Hepatocyte (in vitro differentiated cells): ENCODE data around the gene SARDH. TPM values are rescaled to one million over a fixed set of nuclear protein-coding genes. Genes with fewer than 3 reads are reported as not detected.

Source experiments
- DNase-seq: peaks from one replicate; pipeline ENCODE4 v3.0.0-alpha.2; 2016; ENCODE audit warnings: low spot score
- H2AFZ ChIP-seq: fragments of 200-600 bp; sonication (generic); 2 replicates; pipeline ENCODE4 v1.6.0; 2016; ENCODE audit warnings: antibody characterized with exemption, mild to moderate bottlenecking
- H3K27ac ChIP-seq: fragments of 200-600 bp; sonication (generic); 2 replicates; pipeline ENCODE4 v1.5.1; 2016; ENCODE audit warnings: mild to moderate bottlenecking
- H3K27me3 ChIP-seq: fragments of 200-600 bp; sonication (generic); 2 replicates; pipeline ENCODE4 v1.6.1; 2016
- H3K36me3 ChIP-seq: fragments of 200-600 bp; sonication (generic); replicated peaks from 2 replicates; pipeline ENCODE4 v1.5.1; 2016; ENCODE audit warnings: low read depth; ENCODE audit not compliant: insufficient read depth
- H3K4me1 ChIP-seq: fragments of 200-600 bp; sonication (generic); 2 replicates; pipeline ENCODE4 v1.5.1; 2016; ENCODE audit warnings: mild to moderate bottlenecking, moderate library complexity; ENCODE audit not compliant: insufficient read depth
- H3K4me2 ChIP-seq: fragments of 200-600 bp; sonication (generic); 2 replicates; pipeline ENCODE4 v1.6.0; 2016
- H3K4me3 ChIP-seq: fragments of 200-600 bp; sonication (generic); 2 replicates; pipeline ENCODE4 v1.5.1; 2016; ENCODE audit warnings: mild to moderate bottlenecking
- H3K79me2 ChIP-seq: fragments of 200-600 bp; sonication (generic); 2 replicates; pipeline ENCODE4 v1.6.0; 2017; ENCODE audit warnings: mild to moderate bottlenecking
- H3K9me2 ChIP-seq: fragments of 200-600 bp; sonication (generic); replicated peaks from 2 replicates; pipeline ENCODE4 v1.6.0; 2017; ENCODE audit warnings: mild to moderate bottlenecking; ENCODE audit not compliant: insufficient read depth
- H3K9me3 ChIP-seq: fragments of 200-600 bp; sonication (generic); 2 replicates; pipeline ENCODE4 v1.5.1; 2016; ENCODE audit warnings: low read depth, mild to moderate bottlenecking
- H4K20me1 ChIP-seq: fragments of 200-600 bp; sonication (generic); 2 replicates; pipeline ENCODE4 v1.6.0; 2016; ENCODE audit warnings: mild to moderate bottlenecking; ENCODE audit not compliant: insufficient read depth, poor library complexity, severe bottlenecking
- EZH2 ChIP-seq: fragments of 200-600 bp; sonication (generic); IDR thresholded peaks from 2 replicates; pipeline ENCODE4 v1.6.1; 2016; ENCODE audit warnings: antibody characterized with exemption, mild to moderate bottlenecking, borderline replicate concordance
- EZH2phosphoT487 ChIP-seq: fragments of 200-600 bp; sonication (generic); IDR thresholded peaks from one replicate; pipeline ENCODE4 v1.6.1; 2018; ENCODE audit warnings: antibody characterized with exemption, mild to moderate bottlenecking, low read depth, moderate library complexity; ENCODE audit not compliant: unreplicated experiment, severe bottlenecking
- WGBS: methylation state at CpG from one replicate; pipeline ENCODE4 v1.1.6; 2016; ENCODE audit warnings: low lambda C conversion rate; ENCODE audit errors: missing lambda C conversion rate; 5-methylcytosine and 5-hydroxymethylcytosine counted together
- polyA plus RNA-seq: library from polyadenylated mRNA; unstranded; fragments of >200 nt; fragmentation: Nextera tagmentation; extraction: Ambion mirVana; gene quantifications from 2 replicates; pipeline ENCODE4 v1.2.1, GENCODE V29; 2016
- total RNA-seq: library from RNA; depleted of rRNA; stranded (reverse); fragments of >200 nt; gene quantifications from 2 replicates; pipeline ENCODE4 v1.2.3, GENCODE V29; 2014
- TF ChIP-seq, protein P1 (sequence below): fragments of 200-600 bp; sonication (generic); IDR thresholded peaks from 2 replicates; pipeline ENCODE4 v1.5.1; 2016; ENCODE audit warnings: antibody characterized with exemption, mild to moderate bottlenecking; ENCODE audit not compliant: poor library complexity

The SARDH gene
- total and polyA plus RNA-seq, 2 experiments from 2014 or later = 7.5 to 9.8 TPM

DNA sequence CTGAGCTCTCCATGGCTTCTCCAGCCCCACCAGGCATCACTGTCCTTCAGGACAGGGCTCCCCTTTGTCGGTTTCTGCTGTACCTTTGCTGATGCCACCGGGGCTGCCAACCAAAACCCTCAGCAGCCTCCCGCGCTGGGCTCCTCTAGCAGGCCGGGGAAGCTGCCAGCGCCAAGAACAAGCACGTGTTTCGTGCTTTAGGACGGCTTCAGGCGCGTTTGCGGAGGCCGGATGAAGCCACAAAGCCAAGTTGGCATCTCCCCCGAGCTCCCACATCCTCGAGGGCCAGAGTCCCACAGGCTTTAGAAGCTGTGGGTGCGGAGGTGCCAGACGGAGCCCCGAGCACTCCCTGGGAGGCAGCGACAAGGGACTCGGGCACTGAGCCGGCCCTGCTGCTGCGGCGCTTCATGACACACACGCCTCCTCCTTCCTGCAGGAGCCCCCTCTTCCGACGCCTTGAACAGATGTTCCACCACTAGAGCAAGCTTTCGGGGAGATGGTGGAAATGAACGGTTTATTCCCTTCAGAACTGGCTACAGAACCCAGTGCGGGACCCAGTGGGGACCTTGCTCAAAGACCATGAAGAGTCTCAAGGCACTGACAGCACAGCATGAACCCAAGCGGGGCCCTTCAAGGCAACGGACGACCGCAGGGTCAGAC, 36.7 kb downstream of the SARDH start:
- no peak overlapping the region for H2AFZ ChIP-seq
- WGBS = 93% methylated on average over 32 of the region's 33 CpGs
- no peak for DNase-seq
- TF ChIP-seq EZH2phosphoT487 (no peak), EZH2 (no peak)
- TF ChIP-seq, protein P1, sequence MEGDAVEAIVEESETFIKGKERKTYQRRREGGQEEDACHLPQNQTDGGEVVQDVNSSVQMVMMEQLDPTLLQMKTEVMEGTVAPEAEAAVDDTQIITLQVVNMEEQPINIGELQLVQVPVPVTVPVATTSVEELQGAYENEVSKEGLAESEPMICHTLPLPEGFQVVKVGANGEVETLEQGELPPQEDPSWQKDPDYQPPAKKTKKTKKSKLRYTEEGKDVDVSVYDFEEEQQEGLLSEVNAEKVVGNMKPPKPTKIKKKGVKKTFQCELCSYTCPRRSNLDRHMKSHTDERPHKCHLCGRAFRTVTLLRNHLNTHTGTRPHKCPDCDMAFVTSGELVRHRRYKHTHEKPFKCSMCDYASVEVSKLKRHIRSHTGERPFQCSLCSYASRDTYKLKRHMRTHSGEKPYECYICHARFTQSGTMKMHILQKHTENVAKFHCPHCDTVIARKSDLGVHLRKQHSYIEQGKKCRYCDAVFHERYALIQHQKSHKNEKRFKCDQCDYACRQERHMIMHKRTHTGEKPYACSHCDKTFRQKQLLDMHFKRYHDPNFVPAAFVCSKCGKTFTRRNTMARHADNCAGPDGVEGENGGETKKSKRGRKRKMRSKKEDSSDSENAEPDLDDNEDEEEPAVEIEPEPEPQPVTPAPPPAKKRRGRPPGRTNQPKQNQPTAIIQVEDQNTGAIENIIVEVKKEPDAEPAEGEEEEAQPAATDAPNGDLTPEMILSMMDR = no peak
- no peak overlapping the region for H3K4me2 ChIP-seq
- peaks cover 16% of the 10 kb centered on the region for H3K4me1 ChIP-seq
- H3K9me3 ChIP-seq = no peaks in the 10 kb centered on the region
- no peaks in the 10 kb centered on the region for H3K9me2 ChIP-seq
- no peak overlapping the region for H3K27ac ChIP-seq
- no peaks in the 10 kb centered on the region for H3K79me2 ChIP-seq
- H3K36me3 ChIP-seq = no peaks in the 10 kb centered on the region
- no peaks in the 10 kb centered on the region for H3K27me3 ChIP-seq
- H3K4me3 ChIP-seq = no peak overlapping the region
- no peaks in the 10 kb centered on the region for H4K20me1 ChIP-seq

DNA sequence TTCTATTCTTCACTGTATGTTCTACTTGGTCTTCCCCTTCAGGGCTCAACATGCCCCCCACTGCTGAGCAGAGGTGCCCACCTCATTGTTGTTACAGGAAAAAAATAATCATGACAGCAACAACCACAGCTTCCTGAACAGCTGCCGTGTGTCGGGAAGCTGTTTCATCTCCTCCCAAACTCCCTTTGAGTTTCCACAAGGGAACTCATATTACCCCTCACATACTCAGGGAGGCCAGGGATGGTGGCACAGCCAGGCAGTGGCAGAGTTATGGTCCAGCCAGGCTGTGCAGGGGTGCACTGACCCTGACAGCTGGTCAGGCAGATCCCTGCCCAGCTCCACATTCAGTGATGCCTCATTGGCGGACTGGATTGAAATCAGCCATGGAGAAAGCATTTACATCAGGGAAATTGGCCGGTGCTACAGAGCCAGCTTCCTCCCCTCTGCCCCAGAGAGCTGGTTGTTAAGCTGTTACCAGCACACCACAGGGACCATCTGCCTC, 37.3 kb downstream of the SARDH start:
- no peak overlapping the region for H2AFZ ChIP-seq
- no peaks in the 10 kb centered on the region for H3K79me2 ChIP-seq
- no peaks in the 10 kb centered on the region for H3K36me3 ChIP-seq
- peaks cover 16% of the 10 kb centered on the region for H3K4me1 ChIP-seq
- no peaks in the 10 kb centered on the region for H3K27me3 ChIP-seq
- no peak for DNase-seq
- 86% methylated on average over 4 of the region's 4 CpGs for WGBS
- no peaks in the 10 kb centered on the region for H3K9me2 ChIP-seq
- no peak overlapping the region for H3K4me2 ChIP-seq
- no peaks in the 10 kb centered on the region for H4K20me1 ChIP-seq
- no peaks in the 10 kb centered on the region for H3K9me3 ChIP-seq
- H3K27ac ChIP-seq = no peak overlapping the region
- TF ChIP-seq, protein P1 = no peak
- H3K4me3 ChIP-seq = no peak overlapping the region

DNA sequence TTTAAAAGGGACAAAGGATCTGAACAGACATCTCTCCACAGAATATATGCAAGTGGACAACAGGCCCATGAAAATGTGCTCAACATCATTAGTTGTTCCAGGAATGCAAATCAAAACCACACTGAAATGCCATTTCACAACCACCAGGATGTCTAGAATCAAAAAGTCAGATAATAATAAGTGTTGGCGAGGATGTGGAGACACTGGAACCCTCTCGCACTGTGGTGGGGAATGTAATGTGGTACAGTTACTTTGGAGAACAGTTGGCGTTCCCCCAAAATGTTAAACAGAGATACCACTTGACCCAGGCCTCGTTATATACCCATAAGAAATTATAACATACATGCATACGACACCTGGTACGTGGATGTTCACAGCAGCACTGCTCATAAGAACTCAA, 38.6 kb downstream of the SARDH start:
- DNase-seq = no peak
- Histone ChIP-seq H3K79me2 (no peaks in the 10 kb centered on the region), H3K27me3 (no peaks in the 10 kb centered on the region), H3K27ac (no peak overlapping the region), H3K4me2 (no peak overlapping the region), H2AFZ (no peak overlapping the region), H4K20me1 (no peaks in the 10 kb centered on the region), H3K36me3 (no peaks in the 10 kb centered on the region), H3K9me2 (no peaks in the 10 kb centered on the region), H3K4me3 (no peak overlapping the region), H3K9me3 (no peaks in the 10 kb centered on the region), H3K4me1 (peaks cover 16% of the 10 kb centered on the region)
- 94% methylated on average over 6 of the region's 6 CpGs for WGBS
- no peak for TF ChIP-seq EZH2phosphoT487
- TF ChIP-seq EZH2 = no peak
- TF ChIP-seq, protein P1 = no peak
